SU-DHL-6 (cell line): ENCODE measurements around the gene RB1.

Experiments used
- CTCF ChIP-seq: fragments of 200-600 bp; sonication (generic); IDR thresholded peaks from one replicate; pipeline ENCODE4 v1.5.1; 2017; ENCODE audit warnings: antibody characterized with exemption, mild to moderate bottlenecking, low read length, moderate library complexity; ENCODE audit not compliant: insufficient read depth, poor library complexity, severe bottlenecking
- EZH2phosphoT487 ChIP-seq: fragments of 200-600 bp; sonication (generic), shearing (Covaris generic); conservative IDR thresholded peaks from 2 replicates; pipeline ENCODE4 v1.6.1; 2018; ENCODE audit warnings: mild to moderate bottlenecking, antibody characterized with exemption, low read length, moderate library complexity, mixed read lengths

- TF ChIP-seq EZH2phosphoT487, result no peak
- no peak for TF ChIP-seq CTCF
Measured at GRCh38 chr13:48377857-48378256, 74.3 kb downstream of the RB1 start.
